GM20431 (cell line): Measurements from ENCODE around the gene LRCOL1.

ENCODE experiments used
- in situ Hi-C: fragments of 300-500 bp; cut with MseI, MboI; formaldehyde crosslinking; loops from one replicate; pipeline ENCODE4 v1.15.0; 2020; ENCODE audit warnings: low sequenced_read_pairs; ENCODE audit not compliant: unreplicated experiment

Gene LRCOL1

DNA sequence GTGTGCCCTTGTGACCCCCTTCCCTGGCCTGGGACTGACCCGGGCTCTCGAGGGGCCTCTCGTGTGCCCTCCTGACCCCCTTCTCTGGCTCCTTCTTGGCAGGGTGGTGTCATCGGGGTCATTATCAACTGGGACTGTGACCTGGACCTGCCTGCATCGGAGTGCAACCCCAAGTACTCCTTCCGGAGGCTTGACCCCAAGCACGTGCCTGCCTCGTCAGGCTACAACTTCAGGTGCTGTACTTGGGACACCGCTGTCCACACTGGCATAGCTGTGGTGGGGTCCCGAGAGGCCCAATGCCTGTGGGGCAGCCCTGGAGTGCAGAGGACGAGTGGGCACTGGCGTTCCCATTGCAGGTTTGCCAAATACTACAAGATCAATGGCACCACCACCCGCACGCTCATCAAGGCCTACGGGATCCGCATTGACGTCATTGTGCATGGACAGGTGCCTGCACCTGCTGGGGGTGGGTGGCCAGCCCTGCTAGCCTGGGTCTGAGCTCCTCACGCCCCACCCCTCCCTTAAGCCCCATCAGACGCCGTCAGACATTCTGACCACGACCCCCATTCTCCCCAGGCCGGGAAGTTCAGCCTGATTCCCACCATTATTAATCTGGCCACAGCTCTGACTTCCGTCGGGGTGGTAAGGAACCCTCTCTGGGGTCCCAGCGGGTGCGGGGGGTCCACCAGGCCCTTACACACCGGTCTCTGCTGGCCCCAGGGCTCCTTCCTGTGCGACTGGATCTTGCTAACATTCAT, 10.7 kb upstream of the LRCOL1 start:
- in situ Hi-C loops = no loop called here

- in situ Hi-C loops = no loop called here
Measured at GRCh38 chr12:132620113-132620898, 9.9 kb upstream of the LRCOL1 start.

- in situ Hi-C loops = no loop called here
Measured at GRCh38 chr12:132619386-132620112, 9.2 kb upstream of the LRCOL1 start.

- in situ Hi-C loops = no loop called here
Measured at GRCh38 chr12:132619071-132619385, 8.6 kb upstream of the LRCOL1 start.

GRCh38 chr12:132618683-132619043, 8.3 kb upstream of the LRCOL1 start, which contains the start of gene P2RX2:
P2RX2 (plus strand) TSS chr12:132618776; CDS start chr12:132618817, 41 bp downstream.
- in situ Hi-C loops = no loop called here

DNA sequence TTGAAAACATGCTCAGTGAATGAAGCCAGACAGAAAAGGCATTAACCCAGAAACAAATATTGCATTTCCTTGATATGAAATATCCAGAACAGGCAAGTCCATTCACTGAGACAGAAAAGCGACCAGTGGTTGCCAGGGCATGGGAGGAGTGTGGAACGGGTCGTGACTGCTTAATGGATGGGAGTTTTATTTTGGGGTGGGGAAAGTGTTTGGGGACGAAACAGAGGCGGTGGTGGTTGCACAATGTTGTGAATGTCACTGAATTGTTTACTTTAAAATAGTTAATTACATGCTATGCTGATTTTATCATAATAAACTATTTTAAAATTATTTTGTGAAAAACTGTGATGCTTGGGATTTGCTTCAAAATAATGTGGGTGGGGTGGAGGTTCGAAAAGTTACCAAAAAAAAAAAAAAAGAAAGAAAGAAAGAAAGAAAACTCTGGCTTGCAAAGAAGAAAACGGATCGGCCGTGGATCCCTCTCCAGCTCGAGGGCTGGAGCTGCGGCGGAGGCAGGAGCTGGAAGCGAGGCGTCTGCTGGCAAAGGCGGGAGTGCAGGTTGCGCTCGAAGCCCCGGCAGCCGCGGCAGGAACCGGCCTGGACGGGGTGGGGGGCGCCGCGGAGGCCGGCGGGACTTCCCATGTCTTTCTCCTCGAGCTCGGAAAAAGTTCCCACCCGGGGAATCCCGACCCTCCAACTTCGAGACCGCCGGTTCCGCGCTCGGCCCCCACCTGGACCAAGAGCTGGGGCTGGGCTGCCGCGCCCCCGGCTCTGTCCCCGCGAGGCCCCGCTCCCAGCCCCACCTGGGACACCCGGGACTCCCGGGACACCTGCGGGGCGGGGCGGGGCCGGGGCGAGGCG, 7.7 kb upstream of the LRCOL1 start:
- in situ Hi-C loops = no loop called here

DNA sequence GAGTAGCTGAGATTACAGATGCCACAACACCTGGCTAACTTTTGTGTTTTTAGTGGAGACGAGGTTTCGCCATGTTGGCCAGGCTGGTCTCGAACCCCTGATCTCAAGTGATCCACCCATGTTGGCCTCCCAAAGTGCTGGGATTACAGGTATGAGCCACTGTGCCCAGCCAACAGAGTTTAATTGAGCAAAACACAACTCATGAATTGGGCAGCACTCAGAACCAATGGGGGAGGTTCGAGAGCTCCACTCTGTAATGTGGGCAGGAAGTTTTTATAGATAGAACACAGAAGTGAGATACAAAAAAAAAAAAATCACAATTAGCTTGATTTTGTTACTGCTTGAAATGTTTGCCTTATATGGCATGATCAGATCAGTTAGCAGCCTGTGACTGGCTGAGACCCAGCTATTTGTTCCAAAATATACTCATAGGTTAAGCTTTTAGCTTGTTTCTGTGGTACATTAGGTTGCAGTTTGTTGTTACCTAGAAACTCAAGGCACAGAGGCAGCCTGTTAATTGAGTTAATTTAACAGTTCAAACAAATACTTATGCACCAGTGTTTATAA, 6.8 kb upstream of the LRCOL1 start:
- in situ Hi-C loops = no loop called here

DNA sequence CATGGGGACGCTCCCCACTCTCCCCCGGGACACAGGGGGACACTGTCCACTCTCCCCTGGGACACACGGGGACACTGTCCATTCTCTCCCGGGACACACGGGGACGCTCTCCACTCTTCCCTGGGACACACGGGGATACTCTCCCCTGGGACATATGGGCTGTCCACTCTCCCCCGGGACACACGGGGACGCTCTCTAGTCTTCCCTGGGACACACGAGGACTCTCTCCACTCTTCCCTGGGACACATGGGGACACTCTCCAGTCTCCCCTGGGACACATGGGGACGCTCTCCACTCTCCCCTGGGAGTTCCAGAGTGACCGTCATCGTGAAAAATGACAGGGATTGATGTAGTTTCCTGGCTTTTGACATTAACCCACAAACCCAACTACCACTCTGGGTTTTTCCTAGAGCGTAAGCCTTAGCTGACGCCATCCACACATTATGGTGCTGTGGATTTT, 5.2 kb upstream of the LRCOL1 start:
- in situ Hi-C loops = no loop called here

DNA sequence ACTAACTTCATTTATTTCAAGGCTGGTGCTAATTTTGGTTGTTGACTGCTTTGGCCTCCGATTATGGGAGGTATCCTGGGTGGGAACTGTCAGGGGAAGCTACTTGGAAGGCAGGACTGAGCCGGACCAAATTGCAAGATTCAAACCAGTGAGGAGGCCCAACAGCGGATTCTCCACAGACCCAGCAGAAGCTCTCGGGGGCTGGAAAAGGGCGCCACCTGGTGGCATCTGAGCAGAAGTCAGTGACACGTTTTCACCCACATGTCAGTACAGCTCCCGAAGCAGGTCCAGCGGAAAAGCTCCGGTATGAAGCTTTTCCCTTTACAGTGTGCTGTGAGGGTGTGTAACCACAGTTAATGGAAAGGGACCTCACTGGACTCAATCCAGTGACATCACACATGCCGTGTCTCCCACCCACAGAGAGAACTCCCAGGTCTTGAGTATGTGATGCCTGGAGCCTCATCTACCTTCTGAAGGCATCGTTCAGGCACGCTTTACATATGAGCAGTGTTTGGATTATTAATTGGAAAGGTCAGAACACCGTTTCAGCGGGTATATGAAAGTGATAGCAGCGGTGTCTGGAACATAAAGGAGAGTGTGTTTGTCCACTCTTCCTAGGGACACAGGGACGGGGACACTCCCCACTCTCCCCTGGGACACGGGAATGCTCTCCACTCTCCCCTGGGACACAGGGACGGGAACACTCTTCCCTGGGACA, 4.6 kb upstream of the LRCOL1 start:
- in situ Hi-C loops = no loop called here

GRCh38 chr12:132614029-132614428, 3.6 kb upstream of the LRCOL1 start:
- in situ Hi-C loops = no loop called here

GRCh38 chr12:132611620-132612019, 1.2 kb upstream of the LRCOL1 start:
- in situ Hi-C loops = no loop called here

DNA sequence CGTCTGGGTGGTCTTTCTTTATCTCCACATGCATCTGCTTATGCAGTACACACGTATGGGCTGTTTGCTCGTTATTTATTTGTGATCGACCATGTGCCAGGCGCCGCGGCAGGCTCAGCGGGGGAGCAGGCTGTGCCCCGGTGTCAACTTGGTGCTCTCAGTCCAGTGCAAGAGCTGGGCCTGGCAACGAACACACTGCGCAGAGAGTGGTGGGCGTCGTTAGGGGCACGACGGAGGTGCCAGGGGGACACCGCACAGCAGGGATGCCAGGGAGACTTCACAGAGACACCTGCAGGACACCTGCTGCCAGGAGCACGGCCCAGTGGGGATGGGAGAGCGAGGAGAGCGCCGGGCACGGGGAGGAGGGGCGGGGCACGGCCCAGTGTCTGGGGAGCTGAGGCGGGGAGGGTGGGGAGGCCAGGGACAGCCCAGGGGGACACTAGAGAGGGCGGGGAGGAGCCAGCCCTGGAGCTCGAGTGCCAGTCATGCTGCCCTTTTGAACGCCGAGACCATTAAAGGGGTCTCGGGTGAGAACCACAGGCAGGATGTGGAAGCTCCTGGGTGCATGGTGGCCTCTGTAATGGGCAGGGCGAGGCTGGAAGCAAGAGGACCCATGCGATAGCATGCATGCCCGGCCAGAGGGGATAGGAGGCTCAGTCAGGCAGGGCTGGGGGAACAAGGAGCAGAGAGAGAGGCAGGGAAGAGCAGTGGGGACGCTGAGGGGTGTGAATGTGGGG, 652 bp upstream of the LRCOL1 start:
- in situ Hi-C loops = no loop called here

- in situ Hi-C loops = no loop called here
Measured at GRCh38 chr12:132608231-132609171, 1.9 kb downstream of the LRCOL1 start.

DNA sequence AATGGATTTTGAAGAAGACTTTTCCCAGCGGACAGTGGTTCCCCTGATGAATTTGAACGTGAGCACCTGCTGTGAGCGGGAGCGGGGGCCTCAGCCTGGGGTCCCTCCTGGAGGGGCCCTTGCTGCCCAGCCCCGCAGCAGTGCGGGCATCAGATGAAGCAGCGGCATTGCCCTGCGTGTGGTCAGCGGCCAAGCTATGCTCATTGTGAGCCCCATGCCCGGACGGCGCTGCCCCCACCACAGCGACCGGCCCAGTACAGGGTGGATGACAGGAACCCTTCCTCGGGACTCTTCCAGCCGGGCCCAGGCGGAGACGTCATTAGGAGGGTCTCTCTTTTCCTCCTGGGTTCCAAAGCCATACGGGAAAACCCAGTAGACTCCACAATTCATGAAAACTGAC, 3.5 kb downstream of the LRCOL1 start:
- in situ Hi-C loops = no loop called here

DNA sequence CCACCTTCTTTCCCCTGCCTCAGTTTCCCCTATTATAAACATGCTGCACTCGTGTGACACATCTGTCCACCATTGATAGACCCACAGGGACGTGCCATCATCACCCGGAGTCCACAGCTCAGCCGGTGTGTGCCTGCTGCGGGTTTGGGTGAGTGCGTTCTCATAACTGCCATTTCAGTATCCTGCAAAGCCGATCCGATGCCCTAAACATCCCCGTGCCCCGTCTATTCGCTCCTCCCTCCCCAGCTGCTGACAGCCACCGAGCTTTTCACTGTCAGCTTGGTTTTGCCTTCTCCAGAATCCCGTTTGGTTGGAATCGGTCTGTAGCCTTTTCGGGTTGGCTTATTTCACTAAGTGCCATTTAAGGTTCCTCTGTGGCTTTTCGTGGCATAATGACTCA, 3.9 kb downstream of the LRCOL1 start:
- in situ Hi-C loops = no loop called here

GRCh38 chr12:132605892-132606291, 4.5 kb downstream of the LRCOL1 start:
- in situ Hi-C loops = no loop called here

- in situ Hi-C loops = no loop called here
Measured at GRCh38 chr12:132604668-132605441, 5.5 kb downstream of the LRCOL1 start.
